Heart left ventricle (tissue), 13 donors: ENCODE results near the gene DNASE2B.
"Not testable (repeated sequence)": the region's sequence is repeated elsewhere in the genome, so short reads cannot be mapped to it uniquely, and the experiment has no call there.

ENCODE experiments used
- CTCF ChIP-seq, 12 donors: fragments of 200-600 bp; sonication (generic) in 4 of 12; IDR thresholded peaks; one replicate each; pipeline versions ENCODE4 v1.5.0 to v1.8.0; 2018 to 2022; ENCODE audit warnings: antibody characterized with exemption in 12 of 12, mild to moderate bottlenecking in 5 of 12
- POLR2A ChIP-seq, 2 donors: fragments of 450-650 bp; IDR thresholded peaks; one replicate each; pipeline ENCODE4 v1.6.1; 2017; ENCODE audit warnings: antibody characterized with exemption in 2 of 2, mild to moderate bottlenecking in 2 of 2, moderate library complexity in 2 of 2
- donor health status: ischemic (EF 13 %, LVEDD 7.1; RV severe dilation, severe dysfunction).
- donor health status: DM: no; HTN: yes; CAD: no.
- donor health status: DM: no; HTN: no; CAD: no.
- donor health status: ischemic (EF 25% LVEDD 6.9; RV normal size, moderate dysfunction).
- donor health status: ischemic (EF 25% LVEDD 5.7; RV mildly dilated, moderate dysfunction).
- donor health status: ischemic (EF 35%, LVEDD 5.7; RV mildly dilated, moderate dysfunction).
- donor health status: nonischemic (EF 11% LVEDD 7.7; RV severe dilation, severe dysfunction).
- donor health status: DM: yes; HTN: yes; CAD: no.
- donor health status: PGD.
- donor health status: ischemic (EF 29% LVEDD 5.4; RV normal size, mild dysfunction).
- donor health status: nonischemic (EF 23%, LVEDD 6.1; RV moderate dilation, normal function).

- TF ChIP-seq CTCF, POLR2A (IDR thresholded peaks at IDR 0.05): not testable (repeated sequence)
Measured at GRCh38 chr1:84442747-84443646, 44.7 kb downstream of the DNASE2B start.
